GM18526 (cell line): Measurements from ENCODE around the gene AFF3.

Experiments
- POLR2A ChIP-seq: IDR thresholded peaks from 3 replicates; pipeline ENCODE4 v1.6.1; 2011; ENCODE audit not compliant: insufficient read length; ENCODE audit errors: extremely low read depth

AFF3 gene

GRCh38 chr2:99613980-99614379, 528.4 kb downstream of the AFF3 start:
- TF ChIP-seq POLR2A, result no peak

DNA sequence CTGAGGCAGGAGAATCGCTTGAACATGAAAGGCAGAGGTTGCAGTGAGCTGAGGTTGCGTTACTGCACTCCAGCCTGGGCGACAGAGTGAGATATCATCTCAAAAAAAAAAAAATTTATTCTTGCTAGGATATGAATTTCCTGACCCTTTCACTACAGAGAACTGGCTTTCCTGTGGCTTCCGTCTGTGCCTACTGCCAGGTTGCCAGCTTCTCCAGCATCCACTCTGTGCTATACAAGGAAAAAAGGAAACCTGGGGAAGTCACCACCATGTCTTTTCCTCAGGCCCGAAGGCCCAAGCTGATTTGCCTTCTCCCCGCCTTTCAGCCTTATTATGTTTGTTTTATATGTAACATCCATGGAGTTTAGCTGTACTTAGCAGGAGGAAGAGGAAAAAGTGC, 530.6 kb downstream of the AFF3 start:
- TF ChIP-seq POLR2A, result no peak

DNA sequence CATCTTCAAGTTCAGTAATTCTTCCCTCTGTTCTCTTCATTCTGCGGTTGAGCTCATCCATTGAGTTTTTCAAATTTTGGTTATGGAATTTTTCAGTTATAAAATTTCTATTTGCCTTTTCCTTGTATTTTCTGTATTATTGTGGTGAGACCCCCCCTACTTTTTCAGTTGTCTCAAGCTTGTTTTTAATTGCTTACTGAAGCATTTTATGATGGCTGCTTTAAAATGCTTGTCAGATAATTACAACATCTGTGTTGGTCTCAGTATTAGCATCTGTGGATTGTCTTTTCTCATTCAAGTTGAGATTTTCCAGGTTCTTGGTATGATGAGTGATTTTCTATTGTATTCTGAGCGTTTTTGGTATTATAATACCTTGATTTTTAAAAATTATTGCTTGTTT, 531.4 kb downstream of the AFF3 start:
- TF ChIP-seq POLR2A, result no peak

DNA sequence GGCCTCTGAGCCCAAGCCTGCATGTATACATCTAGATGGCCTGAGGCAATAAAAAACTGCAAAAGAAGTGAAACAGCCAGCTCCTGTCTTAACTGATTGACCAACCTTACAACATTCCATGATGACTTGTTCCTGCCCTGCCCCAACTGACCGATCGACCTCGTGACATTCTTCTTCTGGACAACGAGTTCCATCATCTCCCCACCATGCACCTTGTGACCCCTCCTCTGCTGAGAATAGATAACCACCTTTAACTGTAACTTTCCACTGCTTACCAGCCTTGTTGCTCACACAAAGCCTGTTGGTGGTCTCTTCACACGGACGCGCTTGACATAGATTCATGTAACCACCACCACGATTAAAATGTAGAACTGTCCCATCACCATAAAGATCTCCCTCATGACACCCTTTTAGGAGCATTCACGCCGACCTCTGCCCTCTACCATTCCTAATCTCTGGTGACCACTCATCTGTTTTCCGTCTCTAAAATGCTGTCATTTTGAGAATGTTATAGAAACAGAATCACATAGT, 532.5 kb downstream of the AFF3 start:
- TF ChIP-seq POLR2A, result no peak

DNA sequence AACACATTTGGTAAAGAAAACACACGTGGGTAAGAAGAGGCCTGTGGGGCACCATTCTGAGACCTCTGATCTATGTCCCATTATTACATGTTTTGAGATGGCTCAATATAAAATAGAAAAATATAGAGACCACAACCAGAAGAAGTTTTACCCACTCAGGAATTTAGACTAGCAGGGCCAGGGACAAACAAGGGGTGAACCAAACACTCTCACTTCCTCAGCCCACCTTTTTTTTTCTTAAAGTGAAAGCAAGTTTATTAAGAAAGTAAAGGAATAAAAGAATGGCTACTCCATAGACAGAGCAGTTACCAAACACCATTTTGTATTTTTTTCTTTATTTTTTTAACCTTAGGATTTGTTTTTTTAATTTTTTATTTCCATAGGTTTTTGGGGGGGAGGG, 533.5 kb downstream of the AFF3 start:
- no peak for TF ChIP-seq POLR2A

DNA sequence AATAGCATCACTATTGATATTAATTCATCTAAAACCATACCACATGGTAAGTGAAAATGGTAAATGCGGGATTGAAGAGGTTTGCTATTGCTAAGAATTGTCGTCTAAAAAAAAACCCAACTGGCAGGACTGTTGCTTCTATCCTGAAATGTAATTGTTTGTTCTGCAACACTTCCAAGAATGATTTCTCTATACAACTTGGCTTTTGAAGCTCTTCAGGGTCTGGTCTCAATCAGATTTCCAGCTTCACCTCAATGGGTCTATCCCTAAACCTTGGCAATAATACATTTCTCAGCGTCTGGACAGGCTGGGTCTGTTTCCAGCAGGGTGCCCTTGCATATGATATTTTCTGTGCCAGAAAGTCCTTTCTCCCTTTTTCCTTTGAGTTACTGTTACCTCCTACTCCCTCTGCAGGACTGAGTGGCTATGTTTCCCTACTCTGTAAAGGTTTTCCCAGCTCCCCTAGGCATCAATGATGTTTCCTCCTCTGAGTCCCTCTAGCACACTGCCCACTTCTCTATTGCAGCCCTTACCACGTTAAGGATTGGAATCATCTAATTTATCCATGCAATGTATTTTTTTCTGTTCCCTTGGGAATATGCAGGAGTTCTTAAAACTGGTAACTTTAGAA, 534.4 kb downstream of the AFF3 start:
- TF ChIP-seq POLR2A, result no peak

DNA sequence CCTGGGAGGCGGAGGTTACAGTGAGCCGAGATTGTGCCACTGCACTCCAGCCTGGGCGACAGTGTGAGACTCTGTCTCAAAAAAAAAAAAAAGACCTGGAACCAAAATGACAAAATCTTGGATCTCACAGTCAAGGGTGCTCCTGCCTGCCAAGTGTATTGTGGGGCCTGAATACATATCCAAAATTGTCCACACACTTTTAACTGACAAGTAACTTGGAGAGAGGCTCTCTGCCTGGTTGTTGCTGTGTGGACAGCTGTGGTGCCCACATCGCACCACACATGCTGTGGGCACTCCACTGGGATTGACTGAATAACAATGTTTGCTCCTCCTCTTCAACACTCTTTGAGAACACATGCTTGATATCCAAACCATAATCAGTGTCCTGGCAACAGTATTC, 534.9 kb downstream of the AFF3 start:
- TF ChIP-seq POLR2A, result no peak

- no peak for TF ChIP-seq POLR2A
Observed at GRCh38 chr2:99605036-99605435, 537.4 kb downstream of the AFF3 start.

DNA sequence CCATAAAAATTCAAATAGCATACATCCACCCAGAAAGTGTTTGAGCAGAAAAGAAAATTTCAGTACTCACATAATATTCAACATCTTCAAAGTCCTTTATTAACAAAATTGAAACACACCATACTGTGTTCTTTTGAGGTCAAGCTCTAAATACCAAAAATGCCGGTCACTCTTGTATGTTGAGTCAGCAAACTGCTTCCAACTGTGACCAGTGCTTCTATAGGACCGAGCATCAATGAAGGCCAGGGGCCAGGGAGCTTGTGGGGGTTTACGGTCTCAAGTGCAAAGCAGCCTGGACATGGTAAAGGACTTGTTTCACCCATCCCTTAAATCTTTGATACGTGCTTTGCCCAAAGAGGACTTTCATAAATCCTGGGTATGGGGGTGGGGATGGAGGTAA, 539.9 kb downstream of the AFF3 start:
- no peak for TF ChIP-seq POLR2A

- TF ChIP-seq POLR2A, result no peak
Observed at GRCh38 chr2:99600981-99601651, 541.3 kb downstream of the AFF3 start.

GRCh38 chr2:99598441-99598840, 543.9 kb downstream of the AFF3 start:
- no peak for TF ChIP-seq POLR2A

- no peak for TF ChIP-seq POLR2A
Observed at GRCh38 chr2:99597616-99598015, 544.8 kb downstream of the AFF3 start.

- no peak for TF ChIP-seq POLR2A
Observed at GRCh38 chr2:99595373-99595772, 547.0 kb downstream of the AFF3 start.

GRCh38 chr2:99593692-99594427, 548.5 kb downstream of the AFF3 start:
- TF ChIP-seq POLR2A, result no peak

DNA sequence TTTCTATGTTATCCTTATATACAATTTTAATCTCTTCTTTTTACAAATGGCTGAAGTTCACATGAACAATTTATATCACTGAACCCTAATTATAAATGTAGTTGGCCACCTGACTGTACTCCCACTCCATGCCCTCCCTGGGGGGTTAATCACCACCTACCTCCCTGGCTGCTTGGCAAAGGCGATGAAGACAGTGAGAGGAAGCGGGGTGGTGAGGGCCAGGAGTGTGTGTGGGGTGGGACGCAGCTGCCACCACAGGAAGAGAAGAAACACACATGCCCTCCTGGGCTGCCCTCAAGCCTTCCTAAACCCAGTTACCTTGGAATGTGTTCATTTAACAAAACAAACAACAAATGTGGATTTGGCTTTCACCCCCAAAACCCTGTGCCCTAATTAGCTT, 565.6 kb downstream of the AFF3 start:
- TF ChIP-seq POLR2A, result no peak

- no peak for TF ChIP-seq POLR2A
Observed at GRCh38 chr2:99573634-99574251, 568.6 kb downstream of the AFF3 start.
